Activated CD4-positive, alpha-beta memory T cell treated with anti-CD3 and anti-CD28 coated beads for 36 hours (primary cell): Measurements from ENCODE around the gene SH3D19. TPM values are rescaled to one million over a fixed set of nuclear protein-coding genes. Genes with fewer than 3 reads are reported as not detected.
"Not testable (repeated sequence)": the region's sequence is repeated elsewhere in the genome, so short reads cannot be mapped to it uniquely, and the experiment has no call there.

Source experiments
- CTCF ChIA-PET: fragments of 350-600 bp; sonication (Branson Sonifier 250); formaldehyde crosslinking; loops from one replicate; lab custom pipeline; 2021; ENCODE audit warnings: antibody characterized with exemption, inconsistent platforms; lab: Charles Lee
- POLR2A ChIA-PET: fragments of 350-600 bp; sonication (Branson Sonifier 250); formaldehyde crosslinking; loops from one replicate; lab custom pipeline; 2021; ENCODE audit warnings: antibody characterized with exemption; lab: Charles Lee
- DNase-seq: peaks from one replicate; pipeline ENCODE4 v3.0.0-alpha.2; 2020
- H3K27ac Mint-ChIP-seq: one replicate; pipeline ENCODE4 v1.8.0; 2021; ENCODE audit warnings: mixed read lengths
- H3K27me3 Mint-ChIP-seq: one replicate; pipeline ENCODE4 v1.8.0; 2021; ENCODE audit warnings: mixed read lengths
- H3K36me3 Mint-ChIP-seq: one replicate; pipeline ENCODE4 v1.8.0; 2021; ENCODE audit warnings: mixed read lengths
- H3K4me1 Mint-ChIP-seq: one replicate; pipeline ENCODE4 v1.8.0; 2021; ENCODE audit warnings: low read depth, mixed read lengths
- H3K4me3 Mint-ChIP-seq: one replicate; pipeline ENCODE4 v1.8.0; 2021; ENCODE audit warnings: mild to moderate bottlenecking, mixed read lengths
- H3K9me3 Mint-ChIP-seq: one replicate; pipeline ENCODE4 v1.8.0; 2021; ENCODE audit warnings: mixed read lengths
- intact Hi-C: fragments of 100-400 bp; cut with micrococcal nuclease; formaldehyde crosslinking; loops from one replicate; pipeline ENCODE4 v1.15.1; 2023
- total RNA-seq, 2 experiments: library from RNA; stranded (reverse); gene quantifications; one replicate each; pipeline ENCODE4 v1.2.3, GENCODE V29; 2021

SH3D19 gene
- total RNA-seq, 2 experiments from 2014 or later: 0.68 TPM; not detected in 1

GRCh38 chr4:151143162-151143561 is 182.2 kb downstream of the SH3D19 start:
- intact Hi-C loops: no loop called here
- ChIA-PET POLR2A (interaction anchor here (0.6 kb wide), 1 partner anchor 19 kb away, joined by 3 read pairs; no protein-coding TSS in a partner anchor), CTCF (interaction anchor here (1.9 kb wide), 1 partner anchor 26 kb away, joined by 5 read pairs; no protein-coding TSS in a partner anchor)
- no peak overlapping the region for H3K27ac Mint-ChIP-seq
- no peaks in the 10 kb centered on the region for H3K9me3 Mint-ChIP-seq
- no peaks in the 10 kb centered on the region for H3K36me3 Mint-ChIP-seq
- H3K27me3 Mint-ChIP-seq: no peaks in the 10 kb centered on the region
- DNase-seq: no peak
- no peaks in the 10 kb centered on the region for H3K4me1 Mint-ChIP-seq
- no peak overlapping the region for H3K4me3 Mint-ChIP-seq

- H3K27me3 Mint-ChIP-seq: no peaks in the 10 kb centered on the region
- H3K36me3 Mint-ChIP-seq: no peaks in the 10 kb centered on the region
- H3K27ac Mint-ChIP-seq: no peak overlapping the region
- intact Hi-C loops: no loop called here
- DNase-seq: no peak
- H3K9me3 Mint-ChIP-seq: no peaks in the 10 kb centered on the region
- POLR2A ChIA-PET: interaction anchor here (0.6 kb wide), 1 partner anchor 18 kb away, joined by 3 read pairs; no protein-coding TSS in a partner anchor
- H3K4me1 Mint-ChIP-seq: no peaks in the 10 kb centered on the region
- CTCF ChIA-PET: no interaction called here
- no peak overlapping the region for H3K4me3 Mint-ChIP-seq
Measured at GRCh38 chr4:151142758-151143157, 182.6 kb downstream of the SH3D19 start.

GRCh38 chr4:151139814-151140213 is 185.6 kb downstream of the SH3D19 start:
- Mint-ChIP-seq H3K9me3 (no peaks in the 10 kb centered on the region), H3K36me3 (no peaks in the 10 kb centered on the region), H3K4me3 (no peak overlapping the region), H3K27ac (no peak overlapping the region), H3K27me3 (no peaks in the 10 kb centered on the region), H3K4me1 (no peaks in the 10 kb centered on the region)
- CTCF ChIA-PET: no interaction called here
- intact Hi-C loops: no loop called here
- POLR2A ChIA-PET: no interaction called here
- DNase-seq: no peak

- DNase-seq, H3K4me3 Mint-ChIP-seq, intact Hi-C loops, POLR2A ChIA-PET, H3K27me3 Mint-ChIP-seq, H3K4me1 Mint-ChIP-seq, H3K27ac Mint-ChIP-seq, H3K9me3 Mint-ChIP-seq, H3K36me3 Mint-ChIP-seq: not testable (repeated sequence)
- CTCF ChIA-PET: interaction anchor here (1.8 kb wide), 1 partner anchor 19 kb away, joined by 4 read pairs; no protein-coding TSS in a partner anchor
Measured at GRCh38 chr4:151136048-151136447, 189.4 kb downstream of the SH3D19 start.

- Mint-ChIP-seq H3K27me3 (no peaks in the 10 kb centered on the region), H3K4me3 (no peak overlapping the region), H3K27ac (no peak overlapping the region), H3K4me1 (no peaks in the 10 kb centered on the region), H3K36me3 (no peaks in the 10 kb centered on the region), H3K9me3 (no peaks in the 10 kb centered on the region)
- ChIA-PET POLR2A (no interaction called here), CTCF (no interaction called here)
- intact Hi-C loops: no loop called here
- DNase-seq: no peak
Measured at GRCh38 chr4:151133311-151133710, 192.1 kb downstream of the SH3D19 start.

- POLR2A ChIA-PET: no interaction called here
Measured at GRCh38 chr4:151129796-151130195, 195.6 kb downstream of the SH3D19 start.

GRCh38 chr4:151117371-151117962 is 207.9 kb downstream of the SH3D19 start:
- intact Hi-C loops: loop anchor here (1.0 to 5.0 kb wide), 3 partner anchors 159 to 485 kb away; partner anchors contain the start of gene PRSS48
- peaks cover 11% of the 10 kb centered on the region for H3K4me1 Mint-ChIP-seq
- H3K4me3 Mint-ChIP-seq: no peak overlapping the region
- H3K9me3 Mint-ChIP-seq: no peaks in the 10 kb centered on the region
- DNase-seq: peak; percentile 73
- CTCF ChIA-PET: interaction anchor here (0.6 to 2.1 kb wide), 17 partner anchors 9 to 1075 kb away, joined by 3 to 10 read pairs (median 4); no protein-coding TSS in a partner anchor
- H3K36me3 Mint-ChIP-seq: no peaks in the 10 kb centered on the region
- POLR2A ChIA-PET: no interaction called here
- no peaks in the 10 kb centered on the region for H3K27me3 Mint-ChIP-seq
- no peak overlapping the region for H3K27ac Mint-ChIP-seq

More at GRCh38 chr4:151129796-151130195, 195.6 kb downstream of the SH3D19 start:
- Mint-ChIP-seq H3K27me3 (no peaks in the 10 kb centered on the region), H3K36me3 (no peaks in the 10 kb centered on the region), H3K9me3 (no peaks in the 10 kb centered on the region), H3K4me3 (no peak overlapping the region), H3K4me1 (no peaks in the 10 kb centered on the region), H3K27ac (no peak overlapping the region)
- intact Hi-C loops: no loop called here
- DNase-seq: no peak
- CTCF ChIA-PET: no interaction called here

- peaks cover 7% of the 10 kb centered on the region for H3K4me1 Mint-ChIP-seq
- CTCF ChIA-PET: interaction anchor here (0.7 kb wide), 1 partner anchor 9 kb away, joined by 3 read pairs; no protein-coding TSS in a partner anchor
- no peaks in the 10 kb centered on the region for H3K9me3 Mint-ChIP-seq
- no peak for DNase-seq
- POLR2A ChIA-PET: no interaction called here
- intact Hi-C loops: loop anchor here (5.0 kb wide), 1 partner anchor 487 kb away; no protein-coding TSS in a partner anchor
- no peak overlapping the region for H3K4me3 Mint-ChIP-seq
- no peaks in the 10 kb centered on the region for H3K27me3 Mint-ChIP-seq
- H3K27ac Mint-ChIP-seq: no peak overlapping the region
- peaks cover 4% of the 10 kb centered on the region for H3K36me3 Mint-ChIP-seq
Measured at GRCh38 chr4:151114986-151115385, 210.4 kb downstream of the SH3D19 start.

- ChIA-PET CTCF (no interaction called here), POLR2A (interaction anchor here (2.0 kb wide), 1 partner anchor 11 kb away, joined by 6 read pairs; no protein-coding TSS in a partner anchor)
- no peak overlapping the region for H3K27ac Mint-ChIP-seq
- H3K4me1 Mint-ChIP-seq: peaks cover 7% of the 10 kb centered on the region
- intact Hi-C loops: no loop called here
- H3K27me3 Mint-ChIP-seq: no peaks in the 10 kb centered on the region
- DNase-seq: no peak
- no peak overlapping the region for H3K4me3 Mint-ChIP-seq
- H3K9me3 Mint-ChIP-seq: no peaks in the 10 kb centered on the region
- H3K36me3 Mint-ChIP-seq: peaks cover 4% of the 10 kb centered on the region
Measured at GRCh38 chr4:151114338-151114737, 211.1 kb downstream of the SH3D19 start.

GRCh38 chr4:151110236-151110635 is 215.2 kb downstream of the SH3D19 start:
- Mint-ChIP-seq H3K9me3 (no peaks in the 10 kb centered on the region), H3K4me1 (peaks cover 14% of the 10 kb centered on the region), H3K27ac (no peak overlapping the region), H3K4me3 (no peak overlapping the region), H3K36me3 (peaks cover 25% of the 10 kb centered on the region), H3K27me3 (no peaks in the 10 kb centered on the region)
- ChIA-PET POLR2A (interaction anchor here (0.6 to 0.7 kb wide), 2 partner anchors 337 to 1336 kb away, joined by 5 to 6 read pairs; no protein-coding TSS in a partner anchor), CTCF (no interaction called here)
- intact Hi-C loops: no loop called here
- DNase-seq: no peak

GRCh38 chr4:151107063-151107462 is 218.3 kb downstream of the SH3D19 start:
- H3K27me3 Mint-ChIP-seq: no peaks in the 10 kb centered on the region
- no peaks in the 10 kb centered on the region for H3K9me3 Mint-ChIP-seq
- H3K4me1 Mint-ChIP-seq: peaks cover 27% of the 10 kb centered on the region
- intact Hi-C loops: no loop called here
- POLR2A ChIA-PET: no interaction called here
- H3K4me3 Mint-ChIP-seq: no peak overlapping the region
- no peak for DNase-seq
- H3K36me3 Mint-ChIP-seq: peaks cover 49% of the 10 kb centered on the region
- CTCF ChIA-PET: no interaction called here
- peak overlapping the region; percentile 10 for H3K27ac Mint-ChIP-seq

- ChIA-PET CTCF (interaction anchor here (0.6 to 1.8 kb wide), 3 partner anchors 9 to 162 kb away, joined by 3 to 5 read pairs (median 3); no protein-coding TSS in a partner anchor), POLR2A (no interaction called here)
- H3K9me3 Mint-ChIP-seq: no peaks in the 10 kb centered on the region
- no peaks in the 10 kb centered on the region for H3K27me3 Mint-ChIP-seq
- H3K4me1 Mint-ChIP-seq: peaks cover 37% of the 10 kb centered on the region
- DNase-seq: no peak
- H3K4me3 Mint-ChIP-seq: no peak overlapping the region
- peak overlapping the region; percentile 1 for H3K27ac Mint-ChIP-seq
- intact Hi-C loops: no loop called here
- peaks cover 62% of the 10 kb centered on the region for H3K36me3 Mint-ChIP-seq
Measured at GRCh38 chr4:151105454-151106032, 219.9 kb downstream of the SH3D19 start.
